ENCODE data around the gene FYB2. TPM values are rescaled to one million over a fixed set of nuclear protein-coding genes. Genes with fewer than 3 reads are reported as not detected.

The FYB2 gene
- total RNA-seq = not detected in 2 replicates

- no peak for DNase-seq
Observed at GRCh38 chr1:56819387-56819899, at the start of gene FYB2. Gene FYB2 (minus strand): TSS chr1:56819404. CDS start chr1:56819290, 114 bp downstream.

GRCh38 chr1:56868761-56869160, 49.6 kb upstream of the FYB2 start:
- DNase-seq = no peak

- no peak for DNase-seq
Observed at GRCh38 chr1:56867491-56867890, 48.3 kb upstream of the FYB2 start.

- no peak for DNase-seq
Observed at GRCh38 chr1:56866656-56867055, 47.5 kb upstream of the FYB2 start.

- no peak for DNase-seq
Observed at GRCh38 chr1:56864430-56864829, 45.2 kb upstream of the FYB2 start.

GRCh38 chr1:56863265-56863992, 44.2 kb upstream of the FYB2 start:
- no peak for DNase-seq

- DNase-seq = no peak
Observed at GRCh38 chr1:56859287-56859686, 40.1 kb upstream of the FYB2 start.

- no peak for DNase-seq
Observed at GRCh38 chr1:56856186-56856585, 37.0 kb upstream of the FYB2 start.

- DNase-seq = no peak
Observed at GRCh38 chr1:56855190-56855589, 36.0 kb upstream of the FYB2 start.

- no peak for DNase-seq
Observed at GRCh38 chr1:56854521-56855099, 35.4 kb upstream of the FYB2 start, which contains the start of gene C8A. Gene C8A (plus strand): TSS chr1:56854797. CDS start chr1:56854902, 105 bp downstream.

GRCh38 chr1:56852476-56852875, 33.3 kb upstream of the FYB2 start:
- DNase-seq = no peak

GRCh38 chr1:56850922-56851321, 31.7 kb upstream of the FYB2 start:
- DNase-seq = no peak

- no peak for DNase-seq
Observed at GRCh38 chr1:56850411-56850810, 31.2 kb upstream of the FYB2 start.

- DNase-seq = no peak
Observed at GRCh38 chr1:56849750-56850149, 30.5 kb upstream of the FYB2 start.

GRCh38 chr1:56845343-56845742, 26.1 kb upstream of the FYB2 start:
- no peak for DNase-seq

- DNase-seq = no peak
Observed at GRCh38 chr1:56844545-56845136, 25.4 kb upstream of the FYB2 start.

- no peak for DNase-seq
Observed at GRCh38 chr1:56843544-56843943, 24.3 kb upstream of the FYB2 start.

- DNase-seq = peak; percentile 9
Observed at GRCh38 chr1:56838759-56839158, 19.6 kb upstream of the FYB2 start.

GRCh38 chr1:56837244-56837939, 18.2 kb upstream of the FYB2 start:
- no peak for DNase-seq

GRCh38 chr1:56836359-56836758, 17.2 kb upstream of the FYB2 start:
- no peak for DNase-seq

- no peak for DNase-seq
Observed at GRCh38 chr1:56835657-56836056, 16.5 kb upstream of the FYB2 start.

- DNase-seq = no peak
Observed at GRCh38 chr1:56834137-56834900, 15.1 kb upstream of the FYB2 start.

Measured in dermis blood vessel endothelial cell (primary cell).